ENCODE measurements around the gene TLR9.

TLR9 gene

GRCh38 chr3:52240059-52240885 is 14.8 kb upstream of the TLR9 start:
- peak; percentile 82 for DNase-seq (ENCODE audit: extremely low read depth, low read depth)
- no peak; the same call in 1 of the 2 replicates for TF ChIP-seq CTCF (IDR thresholded peaks at IDR 0.05; ENCODE audit: low read depth, low read length)

GRCh38 chr3:52238761-52239701 is 13.6 kb upstream of the TLR9 start, which contains the start of gene TWF2:
TSS of gene TWF2 (minus strand) at chr3:52239158. CDS start at chr3:52239016, 142 bp downstream.
- DNase-seq (ENCODE audit: extremely low read depth, low read depth), result no peak
- peak; percentile 36 for TF ChIP-seq CTCF (IDR thresholded peaks at IDR 0.05; ENCODE audit: low read depth, low read length)

- no peak for DNase-seq (ENCODE audit: extremely low read depth, low read depth)
- no peak for TF ChIP-seq CTCF (IDR thresholded peaks at IDR 0.05; ENCODE audit: low read depth, low read length)
Measured at GRCh38 chr3:52238193-52238760, 12.8 kb upstream of the TLR9 start.

GRCh38 chr3:52237657-52238172 is 12.3 kb upstream of the TLR9 start:
- peak; percentile 9 for TF ChIP-seq CTCF (IDR thresholded peaks at IDR 0.05; ENCODE audit: low read depth, low read length)
- DNase-seq (ENCODE audit: extremely low read depth, low read depth), result no peak

GRCh38 chr3:52237006-52237656 is 11.7 kb upstream of the TLR9 start:
- TF ChIP-seq CTCF (IDR thresholded peaks at IDR 0.05; ENCODE audit: low read depth, low read length), result no peak
- DNase-seq (ENCODE audit: extremely low read depth, low read depth), result no peak

- TF ChIP-seq CTCF (IDR thresholded peaks at IDR 0.05; ENCODE audit: low read depth, low read length), result no peak
- DNase-seq (ENCODE audit: extremely low read depth, low read depth), result no peak
Measured at GRCh38 chr3:52236424-52236886, 11.0 kb upstream of the TLR9 start.
